ENCODE data around the gene ADGRF5.
"Not testable (repeated sequence)": the region's sequence is repeated elsewhere in the genome, so short reads cannot be mapped to it uniquely, and the experiment has no call there.

The ADGRF5 gene

DNA sequence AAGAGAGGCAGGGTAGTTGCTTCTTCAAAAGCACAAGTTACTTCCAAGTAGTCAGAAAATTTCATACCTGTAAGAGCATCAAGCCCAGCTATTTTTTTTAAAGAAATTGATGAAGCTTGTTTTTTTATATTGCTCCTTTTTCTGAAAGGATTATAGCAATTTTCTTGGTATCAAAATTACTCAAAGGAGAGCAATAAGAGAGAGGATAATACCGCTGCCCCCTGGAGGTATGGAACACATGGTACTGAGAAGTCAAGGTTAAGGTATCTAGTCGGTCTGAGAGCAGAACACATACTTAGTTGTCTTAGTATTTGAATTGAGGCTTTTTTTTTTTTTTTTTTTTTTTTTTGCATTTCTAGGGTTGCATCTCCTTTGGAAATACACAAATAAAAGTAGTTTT is 59.4 kb downstream of the ADGRF5 start:
- H3K27ac Mint-ChIP-seq: no peak overlapping the region
- no peaks in the 10 kb centered on the region for H3K27me3 Mint-ChIP-seq (ENCODE audit: low read depth)
- TF ChIP-seq, protein P1, sequence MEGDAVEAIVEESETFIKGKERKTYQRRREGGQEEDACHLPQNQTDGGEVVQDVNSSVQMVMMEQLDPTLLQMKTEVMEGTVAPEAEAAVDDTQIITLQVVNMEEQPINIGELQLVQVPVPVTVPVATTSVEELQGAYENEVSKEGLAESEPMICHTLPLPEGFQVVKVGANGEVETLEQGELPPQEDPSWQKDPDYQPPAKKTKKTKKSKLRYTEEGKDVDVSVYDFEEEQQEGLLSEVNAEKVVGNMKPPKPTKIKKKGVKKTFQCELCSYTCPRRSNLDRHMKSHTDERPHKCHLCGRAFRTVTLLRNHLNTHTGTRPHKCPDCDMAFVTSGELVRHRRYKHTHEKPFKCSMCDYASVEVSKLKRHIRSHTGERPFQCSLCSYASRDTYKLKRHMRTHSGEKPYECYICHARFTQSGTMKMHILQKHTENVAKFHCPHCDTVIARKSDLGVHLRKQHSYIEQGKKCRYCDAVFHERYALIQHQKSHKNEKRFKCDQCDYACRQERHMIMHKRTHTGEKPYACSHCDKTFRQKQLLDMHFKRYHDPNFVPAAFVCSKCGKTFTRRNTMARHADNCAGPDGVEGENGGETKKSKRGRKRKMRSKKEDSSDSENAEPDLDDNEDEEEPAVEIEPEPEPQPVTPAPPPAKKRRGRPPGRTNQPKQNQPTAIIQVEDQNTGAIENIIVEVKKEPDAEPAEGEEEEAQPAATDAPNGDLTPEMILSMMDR (IDR thresholded peaks at IDR 0.05; ENCODE audit: unreplicated experiment in 3 of 3): no peak
- no peaks in the 10 kb centered on the region for H3K36me3 Mint-ChIP-seq (ENCODE audit: low read depth)
- H3K9me3 Mint-ChIP-seq: no peaks in the 10 kb centered on the region
- H3K4me3 Mint-ChIP-seq: no peak overlapping the region
- H3K4me1 Mint-ChIP-seq: no peaks in the 10 kb centered on the region

DNA sequence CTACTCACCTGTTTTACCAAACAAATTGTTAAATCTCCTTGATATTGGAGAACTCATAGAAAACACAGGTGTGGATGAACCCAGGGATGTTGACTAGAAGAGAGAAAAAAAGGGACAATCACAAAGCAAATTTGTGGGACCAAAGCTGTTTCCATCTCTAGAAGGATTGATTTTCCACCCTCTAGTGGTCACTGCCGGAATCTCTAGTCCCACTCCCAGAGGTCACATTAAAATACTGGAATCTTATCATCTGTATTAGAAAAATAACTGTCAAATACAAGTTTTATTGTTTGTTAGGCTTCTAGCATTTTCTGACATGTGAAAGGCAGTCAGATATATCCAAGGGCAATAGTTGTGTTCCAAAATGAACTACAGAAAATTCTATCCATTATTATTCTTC is 65.8 kb downstream of the ADGRF5 start:
- H3K27ac Mint-ChIP-seq; H3K9me3 Mint-ChIP-seq; H3K4me1 Mint-ChIP-seq; H3K4me3 Mint-ChIP-seq; H3K36me3 Mint-ChIP-seq (ENCODE audit: low read depth); H3K27me3 Mint-ChIP-seq (ENCODE audit: low read depth): not testable (repeated sequence)
- TF ChIP-seq, protein P1 (IDR thresholded peaks at IDR 0.05; ENCODE audit: unreplicated experiment in 3 of 3): peak; percentile 64 to 68 (median 65)

DNA sequence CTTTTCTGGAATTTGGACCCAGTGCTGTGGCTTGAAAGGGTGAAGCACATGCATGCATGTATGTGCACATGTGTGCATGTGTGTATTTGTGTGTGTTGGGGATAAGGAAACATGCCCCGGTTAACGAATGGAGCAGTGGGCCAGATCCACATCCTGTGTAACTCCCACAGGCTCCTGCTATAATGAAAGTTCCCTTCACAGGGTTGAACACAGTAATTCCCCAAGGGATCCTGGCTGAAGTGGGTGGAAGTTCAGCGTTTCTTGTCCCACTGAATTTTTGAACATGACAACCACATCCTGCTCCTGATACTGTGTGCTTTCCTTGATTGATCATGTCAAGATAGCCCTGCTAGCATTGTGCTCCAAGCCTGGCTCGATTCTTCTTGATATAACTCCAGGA is 70.2 kb downstream of the ADGRF5 start:
- Mint-ChIP-seq H3K4me1 (peaks cover 18% of the 10 kb centered on the region), H3K27ac (peak overlapping the region in 1 of 3 experiments; percentile 15), H3K27me3 (ENCODE audit: low read depth) (peaks cover 10% of the 10 kb centered on the region)
- not testable (repeated sequence) for H3K9me3 Mint-ChIP-seq; H3K36me3 Mint-ChIP-seq (ENCODE audit: low read depth); H3K4me3 Mint-ChIP-seq

DNA sequence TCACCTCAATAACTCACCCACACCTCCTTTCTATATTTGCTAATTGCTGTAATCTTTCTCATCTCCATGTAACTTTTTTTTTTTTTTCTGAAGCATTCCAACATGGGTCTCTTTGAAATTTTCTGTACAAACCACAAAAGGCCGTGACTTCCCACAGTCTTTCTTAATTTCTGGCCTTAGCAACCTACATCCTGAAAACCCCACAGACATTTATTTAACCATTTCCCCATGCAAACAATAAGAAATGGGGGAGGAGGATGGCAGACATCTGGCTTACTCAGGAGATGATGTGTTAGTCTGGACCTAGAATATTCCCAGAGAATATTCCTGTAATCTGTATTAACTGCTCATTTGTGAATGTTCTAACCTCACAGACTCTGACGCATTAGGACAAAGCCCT is 70.9 kb downstream of the ADGRF5 start:
- H3K36me3 Mint-ChIP-seq (ENCODE audit: low read depth): no peaks in the 10 kb centered on the region
- TF ChIP-seq, protein P1 (IDR thresholded peaks at IDR 0.05; ENCODE audit: unreplicated experiment in 3 of 3): no peak
- peaks cover 18% of the 10 kb centered on the region for H3K4me1 Mint-ChIP-seq
- peaks cover 10% of the 10 kb centered on the region for H3K27me3 Mint-ChIP-seq (ENCODE audit: low read depth)
- no peaks in the 10 kb centered on the region for H3K9me3 Mint-ChIP-seq
- H3K27ac Mint-ChIP-seq: no peak overlapping the region
- no peak overlapping the region for H3K4me3 Mint-ChIP-seq

DNA sequence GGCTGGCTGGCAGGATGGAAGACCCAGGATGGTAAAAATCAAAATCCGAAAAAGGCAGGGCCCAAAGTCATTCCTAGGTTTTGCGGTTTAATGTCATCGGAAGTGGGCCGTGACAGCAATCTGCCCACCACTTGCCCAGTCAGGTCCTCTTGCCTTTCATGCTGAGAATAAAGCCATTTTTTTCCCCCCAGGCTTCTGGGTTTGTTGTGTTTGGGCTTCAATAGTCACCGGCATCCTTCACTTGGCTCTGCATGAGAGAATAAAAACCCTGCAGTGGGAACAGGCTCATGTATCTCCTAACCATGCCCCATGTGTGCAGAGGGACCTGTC is 72.4 kb downstream of the ADGRF5 start:
- Mint-ChIP-seq H3K4me3 (peak overlapping the region in 1 of 3 experiments; percentile 54), H3K4me1 (peaks cover 18% of the 10 kb centered on the region), H3K27ac (no peak overlapping the region), H3K27me3 (ENCODE audit: low read depth) (peaks cover 10% of the 10 kb centered on the region), H3K36me3 (ENCODE audit: low read depth) (no peaks in the 10 kb centered on the region), H3K9me3 (no peaks in the 10 kb centered on the region)
- TF ChIP-seq, protein P1 (IDR thresholded peaks at IDR 0.05; ENCODE audit: unreplicated experiment in 3 of 3): no peak

DNA sequence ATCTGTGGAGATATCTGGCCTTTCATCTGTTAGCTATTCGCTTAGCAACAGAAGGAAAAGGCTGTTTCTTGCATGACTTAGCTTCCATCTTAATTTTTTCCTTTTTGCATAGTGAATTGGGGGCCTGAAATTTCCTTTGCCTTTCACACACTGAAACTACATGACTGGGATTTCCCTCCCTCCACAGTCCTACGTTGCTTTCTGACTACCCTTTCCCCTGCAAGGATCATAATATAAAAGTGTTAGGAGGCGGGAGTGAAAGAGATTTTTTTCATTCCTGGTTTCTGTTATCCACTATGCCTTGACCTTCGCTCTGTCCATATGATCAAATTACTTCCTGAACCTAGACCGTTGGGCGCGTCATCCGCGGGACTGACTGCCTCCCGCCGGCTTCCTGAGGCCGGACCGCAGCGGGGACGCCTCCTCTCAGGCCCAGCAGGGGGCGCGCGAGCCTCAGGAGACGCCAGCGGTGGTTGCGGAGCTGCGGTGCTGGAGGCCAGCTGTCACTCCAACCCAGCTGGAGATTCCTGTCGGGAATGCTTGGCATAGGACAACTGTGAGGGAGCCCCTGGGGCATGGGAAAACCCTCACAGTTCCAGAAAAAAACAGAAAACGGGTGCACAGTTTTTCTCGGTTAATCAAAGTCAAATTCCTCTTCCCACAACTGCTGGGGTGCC is 72.9 kb downstream of the ADGRF5 start:
- TF ChIP-seq, protein P1 (IDR thresholded peaks at IDR 0.05; ENCODE audit: unreplicated experiment in 3 of 3): peak; percentile 98 to 99 (median 98)
- no peaks in the 10 kb centered on the region for H3K9me3 Mint-ChIP-seq
- H3K27ac Mint-ChIP-seq: peak overlapping the region in 1 of 3 experiments; percentile 0
- peak overlapping the region; percentile 49 to 67 (median 54) for H3K4me3 Mint-ChIP-seq
- H3K27me3 Mint-ChIP-seq (ENCODE audit: low read depth): peaks cover 10% of the 10 kb centered on the region
- H3K4me1 Mint-ChIP-seq: peaks cover 18% of the 10 kb centered on the region
- no peaks in the 10 kb centered on the region for H3K36me3 Mint-ChIP-seq (ENCODE audit: low read depth)
